Liver (tissue), 9 donors: Measurements from ENCODE around the gene ABLIM1. TPM values are rescaled to one million over a fixed set of nuclear protein-coding genes. Genes with fewer than 3 reads are reported as not detected.

Experiments used
- DNase-seq: peaks from one replicate; pipeline ENCODE4 v3.0.0-alpha.2; 2017; ENCODE audit warnings: low spot score
- H3K27ac ChIP-seq, 2 donors: one replicate each; pipeline ENCODE4 v1.7.0; 2013; ENCODE audit warnings: inconsistent platforms in 2 of 2, low read length in 2 of 2, control low read depth in 1 of 2, low read depth in 1 of 2, mild to moderate bottlenecking in 1 of 2
- H3K27me3 ChIP-seq, 4 donors: one replicate each; pipeline versions ENCODE4 v1.6.1 to v1.7.0; 2013; ENCODE audit warnings: low read length in 3 of 4, inconsistent platforms in 1 of 4, mild to moderate bottlenecking in 1 of 4, moderate library complexity in 1 of 4; ENCODE audit not compliant: control insufficient read depth in 4 of 4, insufficient read depth in 4 of 4
- H3K36me3 ChIP-seq, 4 donors: one replicate each; pipeline versions ENCODE4 v1.6.1 to v1.7.0; 2013; ENCODE audit warnings: low read length in 3 of 4, mild to moderate bottlenecking in 3 of 4, low read depth in 1 of 4, moderate library complexity in 1 of 4; ENCODE audit not compliant: control insufficient read depth in 4 of 4, insufficient read depth in 3 of 4
- H3K4me1 ChIP-seq, 4 donors: one replicate each; pipeline versions ENCODE4 v1.6.1 to v1.7.0; 2013; ENCODE audit warnings: low read length in 3 of 4, mild to moderate bottlenecking in 3 of 4, moderate library complexity in 1 of 4; ENCODE audit not compliant: control insufficient read depth in 4 of 4, insufficient read depth in 4 of 4
- H3K4me3 ChIP-seq, 3 donors: one replicate each; pipeline versions ENCODE4 v1.6.1 to v1.7.0; 2013; ENCODE audit warnings: low read length in 3 of 3, control low read depth in 1 of 3, low read depth in 1 of 3, mild to moderate bottlenecking in 1 of 3
- H3K9ac ChIP-seq, 2 donors: one replicate each; pipeline ENCODE4 v1.7.0; 2013; ENCODE audit warnings: low read length in 2 of 2, mild to moderate bottlenecking in 2 of 2, moderate library complexity in 2 of 2, control low read depth in 1 of 2, low read depth in 1 of 2
- H3K9me3 ChIP-seq, 4 donors: one replicate each; pipeline versions ENCODE4 v1.6.1 to v1.7.0; 2013; ENCODE audit warnings: low read length in 3 of 4; ENCODE audit not compliant: control insufficient read depth in 4 of 4
- EGR1 ChIP-seq, 2 donors: IDR thresholded peaks; 2 replicates each; pipeline ENCODE4 v1.6.1; 2016 to 2018; ENCODE audit warnings: antibody characterized with exemption in 2 of 2, low read depth in 2 of 2
- FOXA2 ChIP-seq: IDR thresholded peaks from 2 replicates; pipeline ENCODE4 v1.6.1; 2016; ENCODE audit warnings: antibody characterized with exemption
- GABPA ChIP-seq, 2 donors: IDR thresholded peaks in 1 of 2; conservative IDR thresholded peaks in 1 of 2; 2 replicates each; pipeline ENCODE4 v1.6.1; 2016; ENCODE audit warnings: antibody characterized with exemption in 2 of 2, mild to moderate bottlenecking in 1 of 2, moderate library complexity in 1 of 2
- HNF4A ChIP-seq, 2 donors: conservative IDR thresholded peaks; 2 replicates each; pipeline ENCODE4 v1.6.1; 2016; ENCODE audit warnings: antibody characterized with exemption in 2 of 2, mild to moderate bottlenecking in 2 of 2
- HNF4G ChIP-seq: IDR thresholded peaks from 2 replicates; pipeline ENCODE4 v1.6.1; 2016; ENCODE audit warnings: antibody characterized with exemption
- JUND ChIP-seq, 2 donors: IDR thresholded peaks; 2 replicates each; pipeline ENCODE4 v1.6.1; 2016; ENCODE audit warnings: antibody characterized with exemption in 2 of 2
- NR2F2 ChIP-seq: IDR thresholded peaks from 2 replicates; pipeline ENCODE4 v1.6.1; 2016; ENCODE audit warnings: antibody characterized with exemption
- RAD21 ChIP-seq, 2 donors: IDR thresholded peaks; 2 replicates each; pipeline ENCODE4 v1.6.1; 2016; ENCODE audit warnings: antibody characterized with exemption in 2 of 2, mild to moderate bottlenecking in 2 of 2
- REST ChIP-seq: IDR thresholded peaks from 2 replicates; pipeline ENCODE4 v1.6.1; 2016; ENCODE audit warnings: antibody characterized with exemption, mild to moderate bottlenecking
- RXRA ChIP-seq, 2 donors: IDR thresholded peaks; 2 replicates each; pipeline ENCODE4 v1.6.1; 2017 to 2018; ENCODE audit warnings: antibody characterized with exemption in 2 of 2, mild to moderate bottlenecking in 1 of 2
- SP1 ChIP-seq: IDR thresholded peaks from 2 replicates; pipeline ENCODE4 v1.6.1; 2018; ENCODE audit warnings: antibody characterized with exemption, mild to moderate bottlenecking
- TAF1 ChIP-seq: conservative IDR thresholded peaks from 2 replicates; pipeline ENCODE4 v1.6.1; 2016; ENCODE audit warnings: antibody characterized with exemption, mild to moderate bottlenecking
- YY1 ChIP-seq: IDR thresholded peaks from 2 replicates; pipeline ENCODE4 v1.6.1; 2016; ENCODE audit warnings: antibody characterized with exemption, mild to moderate bottlenecking
- ZBTB33 ChIP-seq: IDR thresholded peaks from 2 replicates; pipeline ENCODE4 v1.6.1; 2016; ENCODE audit warnings: antibody characterized with exemption
- WGBS: extraction: QIAGEN DNeasy Blood & Tissue Kit; methylation state at CpG from one replicate; pipeline ENCODE4 v1.1.7; 2013; 5-methylcytosine and 5-hydroxymethylcytosine counted together
- polyA plus RNA-seq, 2 donors: library from polyadenylated mRNA; stranded (reverse) in 1 of 2; unstranded in 1 of 2; fragments of 200-250 nt in 1 of 2; fragments of >200 nt in 1 of 2; fragmentation: Nextera tagmentation in 1 of 2; extraction: Ambion mirVana in 1 of 2; gene quantifications; one replicate each; pipeline versions ENCODE4 v1.2.1 to v1.2.3, GENCODE V29; 2013 to 2015
- total RNA-seq, 2 donors: library from RNA; depleted of rRNA; stranded (reverse); fragments of >200 nt; gene quantifications; one replicate each; pipeline ENCODE4 v1.2.3, GENCODE V29; 2014
- TF ChIP-seq, protein P1 (sequence below): IDR thresholded peaks from 2 replicates; pipeline ENCODE4 v1.6.1; 2016; ENCODE audit warnings: antibody characterized with exemption
- TF ChIP-seq, protein P2 (sequence below): fragments of 150-350 bp; IDR thresholded peaks from 2 replicates; pipeline ENCODE4 v1.5.1; 2017; ENCODE audit warnings: improper control_type of control experiment, low read depth, low read length; ENCODE audit not compliant: missing input control
- TF ChIP-seq, protein P3 (sequence below): IDR thresholded peaks from 2 replicates; pipeline ENCODE4 v1.6.1; 2016; ENCODE audit warnings: antibody characterized with exemption
- donor health status: healthy.
- donor health status: healthy.
- donor health status: healthy.
- donor health status: healthy.
- donor health status: healthy.

ABLIM1 gene
- total and polyA plus RNA-seq, 4 donors = 10.9 to 31.3 (median 13.1) TPM

- 95% methylated on average over 1 of the region's 1 CpG for WGBS
- no peak for DNase-seq
- peaks cover 5 to 40% (median 9%) of the 10 kb centered on the region in 4 donors for H3K4me1 ChIP-seq
- no peak for TF ChIP-seq HNF4A (conservative IDR thresholded peaks at IDR 0.05)
- no peak for TF ChIP-seq EGR1 (IDR thresholded peaks at IDR 0.05; ENCODE audit: low read depth in 2 of 2)
- TF ChIP-seq SP1 = no peak
- TF ChIP-seq, protein P1, sequence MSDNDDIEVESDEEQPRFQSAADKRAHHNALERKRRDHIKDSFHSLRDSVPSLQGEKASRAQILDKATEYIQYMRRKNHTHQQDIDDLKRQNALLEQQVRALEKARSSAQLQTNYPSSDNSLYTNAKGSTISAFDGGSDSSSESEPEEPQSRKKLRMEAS = no peak
- TF ChIP-seq REST = no peak
- TF ChIP-seq, protein P2, sequence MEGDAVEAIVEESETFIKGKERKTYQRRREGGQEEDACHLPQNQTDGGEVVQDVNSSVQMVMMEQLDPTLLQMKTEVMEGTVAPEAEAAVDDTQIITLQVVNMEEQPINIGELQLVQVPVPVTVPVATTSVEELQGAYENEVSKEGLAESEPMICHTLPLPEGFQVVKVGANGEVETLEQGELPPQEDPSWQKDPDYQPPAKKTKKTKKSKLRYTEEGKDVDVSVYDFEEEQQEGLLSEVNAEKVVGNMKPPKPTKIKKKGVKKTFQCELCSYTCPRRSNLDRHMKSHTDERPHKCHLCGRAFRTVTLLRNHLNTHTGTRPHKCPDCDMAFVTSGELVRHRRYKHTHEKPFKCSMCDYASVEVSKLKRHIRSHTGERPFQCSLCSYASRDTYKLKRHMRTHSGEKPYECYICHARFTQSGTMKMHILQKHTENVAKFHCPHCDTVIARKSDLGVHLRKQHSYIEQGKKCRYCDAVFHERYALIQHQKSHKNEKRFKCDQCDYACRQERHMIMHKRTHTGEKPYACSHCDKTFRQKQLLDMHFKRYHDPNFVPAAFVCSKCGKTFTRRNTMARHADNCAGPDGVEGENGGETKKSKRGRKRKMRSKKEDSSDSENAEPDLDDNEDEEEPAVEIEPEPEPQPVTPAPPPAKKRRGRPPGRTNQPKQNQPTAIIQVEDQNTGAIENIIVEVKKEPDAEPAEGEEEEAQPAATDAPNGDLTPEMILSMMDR = no peak
- TF ChIP-seq HNF4G = no peak
- TF ChIP-seq TAF1 = no peak
- TF ChIP-seq RAD21 (IDR thresholded peaks at IDR 0.05) = no peak
- no peak for TF ChIP-seq JUND (IDR thresholded peaks at IDR 0.05)
- no peak for TF ChIP-seq ZBTB33
- no peaks in the 10 kb centered on the region for H3K27me3 ChIP-seq
- H3K9ac ChIP-seq = no peak overlapping the region
- H3K9me3 ChIP-seq = no peaks in the 10 kb centered on the region
- no peak overlapping the region for H3K4me3 ChIP-seq
- H3K36me3 ChIP-seq = no peaks in the 10 kb centered on the region
- H3K27ac ChIP-seq = no peak overlapping the region
Measured at GRCh38 chr10:114626841-114627240, 31.2 kb downstream of the ABLIM1 start.

DNA sequence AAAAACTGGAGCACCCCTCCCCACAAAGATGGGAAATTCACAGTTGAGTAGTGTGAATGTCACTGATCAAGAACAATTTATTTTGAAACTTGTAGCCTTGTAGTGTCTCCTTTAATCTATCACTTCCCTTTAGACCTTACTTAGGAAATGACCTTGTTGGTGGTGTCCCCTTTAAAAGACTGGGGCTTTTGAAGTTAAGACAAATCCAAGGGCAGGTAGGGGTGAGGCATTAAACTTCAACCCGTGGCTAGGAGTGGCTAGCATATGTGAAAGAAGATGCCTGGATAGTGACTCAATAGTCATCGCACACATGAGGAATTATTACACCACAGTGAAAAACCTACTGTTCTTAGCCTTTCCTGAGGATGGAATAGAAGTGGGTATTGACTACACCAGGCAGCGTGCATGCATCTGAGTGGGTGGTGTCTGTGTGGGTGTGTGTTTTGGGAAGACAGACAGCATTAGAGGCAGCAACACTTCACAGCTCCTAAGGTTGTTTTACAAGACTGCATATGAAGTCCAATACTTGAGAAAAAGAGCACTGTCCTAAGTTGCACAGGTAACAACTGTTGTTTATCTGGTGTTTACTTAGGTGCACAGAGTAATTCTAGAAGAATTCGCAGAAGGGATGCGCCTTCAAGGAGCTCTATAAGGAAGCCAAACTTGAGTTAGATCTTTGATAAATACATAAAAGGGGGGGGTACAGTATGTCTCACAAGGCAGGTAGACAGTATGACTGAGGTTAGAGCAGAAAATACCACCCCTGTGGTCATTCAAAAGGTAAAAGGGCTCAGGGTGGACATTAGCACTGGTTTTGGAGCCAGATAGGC lies 32.9 kb downstream of the ABLIM1 start:
- Histone ChIP-seq H3K4me1 (peaks cover 5 to 37% (median 9%) of the 10 kb centered on the region in 4 donors), H3K4me3 (no peak overlapping the region), H3K27me3 (no peaks in the 10 kb centered on the region), H3K9me3 (no peaks in the 10 kb centered on the region), H3K36me3 (no peaks in the 10 kb centered on the region), H3K9ac (no peak overlapping the region), H3K27ac (peak overlapping the region in 1 of 2 donors; percentile 83)
- WGBS = 93% methylated on average over 5 of the region's 5 CpGs
- no peak for DNase-seq
- TF ChIP-seq YY1 (no peak), SP1 (no peak), NR2F2 (no peak), GABPA (IDR thresholded peaks at IDR 0.05 in 1 of 2, conservative IDR thresholded peaks at IDR 0.05 in 1 of 2) (no peak), RAD21 (IDR thresholded peaks at IDR 0.05) (no peak), JUND (IDR thresholded peaks at IDR 0.05) (no peak), TAF1 (no peak), ZBTB33 (no peak), EGR1 (IDR thresholded peaks at IDR 0.05; ENCODE audit: low read depth in 2 of 2) (no peak), REST (no peak), RXRA (IDR thresholded peaks at IDR 0.05) (no peak), HNF4G (no peak), FOXA2 (no peak)
- TF ChIP-seq, protein P3, sequence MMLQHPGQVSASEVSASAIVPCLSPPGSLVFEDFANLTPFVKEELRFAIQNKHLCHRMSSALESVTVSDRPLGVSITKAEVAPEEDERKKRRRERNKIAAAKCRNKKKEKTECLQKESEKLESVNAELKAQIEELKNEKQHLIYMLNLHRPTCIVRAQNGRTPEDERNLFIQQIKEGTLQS = no peak
